Measurements from ENCODE around the gene RNF13.

The RNF13 gene

DNA sequence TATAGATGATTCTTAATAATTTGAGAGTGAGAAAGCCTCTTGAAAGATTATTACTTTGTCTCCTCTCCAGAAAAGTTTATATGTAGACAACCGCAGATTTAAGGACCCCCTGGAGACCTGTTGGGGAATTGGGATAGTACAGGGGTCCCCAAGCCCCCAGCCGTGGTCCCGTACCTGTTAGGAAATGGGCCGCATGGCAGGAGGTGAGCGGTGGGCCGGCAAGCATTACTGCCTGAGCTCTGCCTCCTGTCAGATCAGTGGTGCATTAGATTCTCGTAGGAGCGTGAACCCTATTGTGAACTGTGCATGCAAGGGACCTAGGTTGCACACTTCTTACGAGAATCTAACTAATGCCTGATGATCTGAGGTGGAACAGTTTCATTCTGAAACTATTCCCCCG lies 79.4 kb downstream of the RNF13 start:
- H3K4me3 ChIP-seq (ENCODE audit: low read depth, low read length): no peak overlapping the region
- no peak for DNase-seq (ENCODE audit: low read depth)
- TF ChIP-seq, protein P1, sequence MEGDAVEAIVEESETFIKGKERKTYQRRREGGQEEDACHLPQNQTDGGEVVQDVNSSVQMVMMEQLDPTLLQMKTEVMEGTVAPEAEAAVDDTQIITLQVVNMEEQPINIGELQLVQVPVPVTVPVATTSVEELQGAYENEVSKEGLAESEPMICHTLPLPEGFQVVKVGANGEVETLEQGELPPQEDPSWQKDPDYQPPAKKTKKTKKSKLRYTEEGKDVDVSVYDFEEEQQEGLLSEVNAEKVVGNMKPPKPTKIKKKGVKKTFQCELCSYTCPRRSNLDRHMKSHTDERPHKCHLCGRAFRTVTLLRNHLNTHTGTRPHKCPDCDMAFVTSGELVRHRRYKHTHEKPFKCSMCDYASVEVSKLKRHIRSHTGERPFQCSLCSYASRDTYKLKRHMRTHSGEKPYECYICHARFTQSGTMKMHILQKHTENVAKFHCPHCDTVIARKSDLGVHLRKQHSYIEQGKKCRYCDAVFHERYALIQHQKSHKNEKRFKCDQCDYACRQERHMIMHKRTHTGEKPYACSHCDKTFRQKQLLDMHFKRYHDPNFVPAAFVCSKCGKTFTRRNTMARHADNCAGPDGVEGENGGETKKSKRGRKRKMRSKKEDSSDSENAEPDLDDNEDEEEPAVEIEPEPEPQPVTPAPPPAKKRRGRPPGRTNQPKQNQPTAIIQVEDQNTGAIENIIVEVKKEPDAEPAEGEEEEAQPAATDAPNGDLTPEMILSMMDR (conservative IDR thresholded peaks at IDR 0.05; ENCODE audit: low read depth, low read length): no peak

DNA sequence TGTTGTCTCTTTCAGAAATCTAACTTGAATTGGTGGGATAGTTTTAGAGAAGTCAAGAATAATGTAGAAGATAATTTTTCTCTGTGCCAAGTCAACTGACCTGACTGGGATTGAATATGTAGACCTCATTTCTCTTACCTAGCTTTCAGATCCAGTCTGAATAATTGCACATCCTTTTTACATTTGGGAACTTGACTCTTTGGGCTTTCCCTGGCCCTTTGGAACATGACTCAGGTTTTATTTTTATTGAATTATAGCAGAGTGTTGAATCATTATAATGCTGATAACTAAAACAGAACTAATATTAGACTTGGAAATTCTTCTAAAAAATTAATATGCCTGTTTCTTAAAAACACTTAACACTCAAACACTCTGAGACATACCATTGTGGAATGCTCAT lies 81.2 kb downstream of the RNF13 start:
- TF ChIP-seq, protein P1 (conservative IDR thresholded peaks at IDR 0.05; ENCODE audit: low read depth, low read length): no peak
- DNase-seq (ENCODE audit: low read depth): peak; percentile 21
- no peak overlapping the region for H3K4me3 ChIP-seq (ENCODE audit: low read depth, low read length)

DNA sequence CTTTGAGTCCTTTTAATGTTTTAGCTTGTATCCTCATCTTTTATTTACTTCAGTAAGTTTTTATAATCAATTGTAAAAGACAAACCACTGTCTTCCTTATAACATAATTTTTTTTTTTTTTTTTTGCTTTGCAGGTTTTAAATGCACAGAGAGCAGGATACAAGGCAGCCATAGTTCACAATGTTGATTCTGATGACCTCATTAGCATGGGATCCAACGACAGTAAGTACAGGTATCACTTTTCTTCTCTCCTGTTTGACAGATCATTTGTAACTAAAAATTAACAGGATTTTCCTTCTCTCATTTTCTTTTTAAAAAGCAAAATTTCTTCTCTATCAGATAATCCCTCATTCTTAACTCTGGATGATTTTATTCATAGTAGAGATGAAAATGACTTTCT lies 82.3 kb downstream of the RNF13 start:
- H3K4me3 ChIP-seq (ENCODE audit: low read depth, low read length): no peak overlapping the region
- TF ChIP-seq, protein P1 (conservative IDR thresholded peaks at IDR 0.05; ENCODE audit: low read depth, low read length): no peak
- no peak for DNase-seq (ENCODE audit: low read depth)

DNA sequence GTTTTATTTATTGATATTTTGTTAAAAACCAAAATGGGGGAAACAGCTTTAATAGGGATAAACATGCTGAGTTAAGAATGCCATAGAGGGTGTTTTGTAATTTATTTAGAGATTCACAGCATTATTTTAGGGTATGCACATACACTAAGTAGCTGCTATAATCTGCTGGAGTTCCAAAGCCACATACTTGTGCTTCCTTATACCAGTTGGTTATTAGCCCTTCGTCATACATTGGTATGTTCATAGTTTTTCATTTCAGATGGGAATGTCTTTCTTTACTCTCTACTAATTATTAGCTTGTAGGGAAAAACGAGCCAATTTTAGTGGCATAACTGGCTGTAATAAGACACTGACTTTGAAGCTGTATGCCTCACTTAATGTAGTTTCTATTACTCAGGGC lies 82.8 kb downstream of the RNF13 start:
- TF ChIP-seq, protein P1 (conservative IDR thresholded peaks at IDR 0.05; ENCODE audit: low read depth, low read length): no peak
- H3K4me3 ChIP-seq (ENCODE audit: low read depth, low read length): no peak overlapping the region
- DNase-seq (ENCODE audit: low read depth): no peak

GRCh38 chr3:149898771-149899170 lies 85.8 kb downstream of the RNF13 start:
- no peak overlapping the region for H3K4me3 ChIP-seq (ENCODE audit: low read depth, low read length)
- TF ChIP-seq, protein P1 (conservative IDR thresholded peaks at IDR 0.05; ENCODE audit: low read depth, low read length): no peak
- DNase-seq (ENCODE audit: low read depth): peak; percentile 88

GRCh38 chr3:149900322-149900721 lies 87.3 kb downstream of the RNF13 start:
- DNase-seq (ENCODE audit: low read depth): no peak
- no peak overlapping the region for H3K4me3 ChIP-seq (ENCODE audit: low read depth, low read length)
- TF ChIP-seq, protein P1 (conservative IDR thresholded peaks at IDR 0.05; ENCODE audit: low read depth, low read length): no peak

- no peak for DNase-seq (ENCODE audit: low read depth)
- H3K4me3 ChIP-seq (ENCODE audit: low read depth, low read length): no peak overlapping the region
- TF ChIP-seq, protein P1 (conservative IDR thresholded peaks at IDR 0.05; ENCODE audit: low read depth, low read length): no peak
These were observed 88.8 kb downstream of the RNF13 start for GRCh38 chr3:149901770-149902169.

All from choroid plexus epithelial cell (primary cell).